ENCODE data around the gene FAM3A.
"Not testable (repeated sequence)": the region's sequence is repeated elsewhere in the genome, so short reads cannot be mapped to it uniquely, and the experiment has no call there.

The FAM3A gene, protein sequence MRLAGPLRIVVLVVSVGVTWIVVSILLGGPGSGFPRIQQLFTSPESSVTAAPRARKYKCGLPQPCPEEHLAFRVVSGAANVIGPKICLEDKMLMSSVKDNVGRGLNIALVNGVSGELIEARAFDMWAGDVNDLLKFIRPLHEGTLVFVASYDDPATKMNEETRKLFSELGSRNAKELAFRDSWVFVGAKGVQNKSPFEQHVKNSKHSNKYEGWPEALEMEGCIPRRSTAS

DNA sequence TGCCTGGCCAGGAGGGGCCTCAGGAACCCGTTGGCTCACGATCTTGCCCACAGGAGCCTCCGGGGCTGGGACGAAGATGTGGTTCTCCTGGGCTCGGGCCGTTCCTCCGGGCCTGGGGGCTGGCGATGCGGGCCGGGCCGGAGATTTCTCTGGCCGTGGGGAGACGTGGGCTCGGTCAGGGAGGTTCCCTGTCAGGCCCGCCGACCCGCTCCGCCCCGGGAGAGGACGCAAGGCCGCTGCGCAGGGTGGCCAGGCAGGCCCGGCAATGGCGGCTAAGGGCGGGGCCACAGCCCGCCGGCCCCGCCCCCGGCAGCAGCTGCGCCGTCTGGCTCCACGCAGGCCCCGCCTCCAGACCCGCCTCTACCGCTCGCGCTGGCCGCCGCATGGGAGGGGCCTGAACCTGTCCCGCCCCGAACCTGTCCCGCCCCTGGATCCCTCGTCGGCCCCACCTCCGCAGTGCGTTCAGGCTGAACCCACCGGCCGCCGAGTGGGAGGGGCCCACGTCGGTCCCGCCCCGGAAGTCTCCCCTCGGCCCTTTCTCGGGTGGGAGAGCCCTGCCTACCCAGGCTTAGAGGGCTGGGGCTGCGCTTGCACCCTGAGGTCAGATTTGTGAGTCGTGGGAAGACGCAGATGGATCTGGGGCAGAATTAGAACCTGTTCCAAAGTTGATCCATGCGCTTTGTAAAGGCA, at the start of gene FAM3A:
Gene FAM3A (minus strand): TSS at position 267 of the 690 bp plus-strand sequence. CDS start 460 bp downstream, outside the sequence.
- DNase-seq = peak; percentile 91

DNA sequence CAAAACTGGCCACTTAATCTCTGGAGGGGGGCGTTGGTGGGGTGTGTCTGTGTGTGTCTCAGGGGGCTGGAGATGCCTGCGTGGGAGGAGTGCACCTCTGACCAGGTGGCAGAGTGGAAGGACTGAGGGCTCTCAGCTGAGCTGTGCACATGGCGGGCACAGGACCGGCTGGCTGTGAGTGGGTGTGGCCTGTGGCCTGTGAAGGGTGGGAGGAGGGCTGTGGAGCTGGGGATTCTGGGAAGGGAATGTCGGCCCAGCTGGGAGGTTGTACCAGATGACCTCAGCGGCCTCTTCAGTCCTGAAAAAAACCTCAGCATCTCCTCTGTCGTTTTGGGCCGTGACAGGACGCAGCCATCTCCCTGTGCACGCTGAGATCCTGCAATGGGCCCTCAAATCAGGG, 46.3 kb upstream of the FAM3A start:
- not testable (repeated sequence) for DNase-seq

DNA sequence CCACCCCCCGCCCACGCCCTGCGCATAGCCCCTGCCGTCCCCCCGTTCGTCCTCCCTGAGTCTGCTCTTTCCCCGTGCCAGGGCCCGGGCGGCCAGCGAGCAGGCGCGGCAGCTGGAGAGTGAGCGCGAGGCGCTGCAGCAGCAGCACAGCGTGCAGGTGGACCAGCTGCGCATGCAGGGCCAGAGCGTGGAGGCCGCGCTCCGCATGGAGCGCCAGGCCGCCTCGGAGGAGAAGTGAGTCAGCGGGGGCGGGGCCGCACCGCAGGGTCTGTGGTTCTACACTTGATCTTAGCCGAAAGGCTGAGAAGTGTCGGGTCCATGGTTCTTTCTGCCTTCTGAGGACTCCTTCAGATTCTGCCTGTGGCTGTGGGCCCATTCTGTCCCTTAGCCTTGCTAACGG, 44.3 kb upstream of the FAM3A start:
- not testable (repeated sequence) for DNase-seq

DNA sequence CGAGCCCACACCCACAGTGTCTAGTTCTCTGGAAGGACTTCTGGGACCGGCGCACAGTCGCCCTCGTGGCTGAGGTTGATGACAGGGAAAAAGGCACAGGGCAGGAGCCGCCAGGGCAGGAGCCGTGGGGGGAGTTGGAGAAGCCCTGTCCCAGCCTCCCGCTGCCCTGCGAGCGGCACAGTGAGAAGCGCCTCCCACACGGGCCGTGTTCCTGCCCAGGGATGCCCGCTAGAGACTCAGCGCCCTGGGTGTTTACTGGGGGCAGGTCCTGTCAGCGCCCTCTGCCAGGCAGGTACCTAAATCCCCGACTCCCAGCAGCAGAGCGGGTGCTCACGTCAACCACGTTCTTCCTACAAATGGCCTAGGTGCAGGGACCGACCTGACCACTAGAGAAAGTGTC, 42.9 kb upstream of the FAM3A start:
- not testable (repeated sequence) for DNase-seq

DNA sequence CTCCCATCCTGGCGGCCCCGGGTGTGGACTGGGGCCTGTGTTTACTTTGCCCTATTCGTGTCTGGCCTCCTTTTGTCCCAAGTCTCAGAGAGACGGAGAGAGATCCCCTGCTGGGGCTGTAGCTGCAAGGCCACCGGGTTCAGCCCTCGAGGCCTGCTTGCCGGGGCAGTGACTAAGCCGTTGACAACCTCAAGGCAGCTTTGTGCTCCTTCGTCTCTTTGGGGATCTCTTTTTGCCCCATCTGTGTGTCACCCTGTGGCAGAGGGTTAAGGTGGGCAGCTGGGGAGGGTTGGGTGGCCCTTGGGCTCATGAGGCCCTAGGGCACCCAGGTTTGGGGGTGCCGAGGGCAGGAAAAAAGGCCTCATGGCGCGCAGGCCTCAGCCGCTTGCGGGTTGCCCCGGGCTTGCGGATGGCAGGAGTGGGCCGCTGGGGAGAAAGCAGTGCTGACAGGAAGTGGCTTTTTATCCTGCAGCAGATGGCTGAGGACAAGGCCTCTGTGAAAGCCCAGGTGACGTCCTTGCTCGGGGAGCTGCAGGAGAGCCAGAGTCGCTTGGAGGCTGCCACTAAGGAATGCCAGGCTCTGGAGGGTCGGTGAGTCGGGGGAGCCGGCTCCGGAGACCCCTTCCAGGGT, 42.1 kb upstream of the FAM3A start:
- not testable (repeated sequence) for DNase-seq

DNA sequence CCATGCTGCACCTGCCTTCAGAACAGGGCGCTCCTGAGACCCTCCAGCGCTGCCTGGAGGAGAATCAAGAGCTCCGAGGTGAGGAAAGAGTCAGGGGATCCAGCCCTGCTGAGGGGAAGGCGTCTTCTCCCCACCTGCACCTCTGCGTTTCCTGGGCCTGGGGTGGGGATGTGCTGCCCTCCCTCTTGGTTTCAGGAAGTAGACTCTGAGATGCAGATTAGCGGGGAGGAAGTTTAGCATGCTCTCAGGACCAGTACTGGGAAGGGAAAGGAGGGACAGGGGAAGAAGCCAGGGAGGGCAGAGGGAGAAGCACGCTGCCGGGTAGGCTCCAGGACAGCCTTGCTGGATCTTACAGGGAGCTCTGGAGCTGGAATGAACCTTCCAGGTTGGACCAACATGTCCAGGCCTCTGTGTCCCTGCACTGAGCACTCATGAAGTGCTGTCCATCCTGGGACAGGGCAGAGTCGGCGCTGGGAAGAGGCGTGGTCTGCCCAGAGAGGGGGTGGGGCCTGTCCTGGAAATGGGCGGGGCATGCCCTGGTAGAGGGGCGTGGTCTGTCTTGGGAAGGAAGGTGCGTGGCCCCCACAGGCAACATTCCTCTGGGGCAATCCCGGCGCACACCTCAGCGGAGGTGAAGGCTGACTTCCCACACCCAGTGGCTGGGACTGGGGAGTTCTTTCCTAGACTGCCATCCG, 36.2 kb upstream of the FAM3A start:
- DNase-seq = not testable (repeated sequence)

DNA sequence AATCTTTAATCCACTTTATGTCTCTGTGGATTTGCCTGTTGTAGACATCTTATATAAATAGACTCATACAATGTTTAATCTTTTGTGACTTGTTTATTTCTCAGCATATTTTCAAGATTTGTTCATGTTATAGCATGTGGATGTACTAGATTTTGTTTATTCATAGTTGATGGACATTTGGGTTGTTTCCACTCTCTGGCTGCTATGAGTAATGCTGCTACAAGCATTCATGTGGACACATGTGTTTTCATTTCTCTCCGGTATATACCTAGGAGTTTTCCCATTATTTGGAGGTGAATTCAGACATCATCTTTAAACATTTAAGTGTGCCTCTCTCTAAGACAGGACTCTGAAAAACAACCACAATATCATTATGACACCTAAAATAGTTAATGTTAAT, 33.7 kb upstream of the FAM3A start:
- DNase-seq = no peak

DNA sequence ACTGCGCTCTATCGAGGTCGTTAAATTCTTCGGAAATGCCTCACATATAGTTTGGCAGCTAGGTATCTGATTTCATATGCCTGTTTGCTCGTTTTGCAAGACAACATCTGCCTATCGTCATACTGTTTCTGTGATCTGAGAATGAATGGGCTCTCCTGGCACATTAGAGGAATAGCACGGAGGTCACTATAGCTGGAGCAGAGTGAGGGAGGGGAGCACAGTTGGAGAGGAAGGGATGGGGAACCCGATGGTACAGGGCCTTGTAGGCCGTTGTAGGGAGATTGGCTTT, 31.9 kb upstream of the FAM3A start:
- no peak for DNase-seq

DNA sequence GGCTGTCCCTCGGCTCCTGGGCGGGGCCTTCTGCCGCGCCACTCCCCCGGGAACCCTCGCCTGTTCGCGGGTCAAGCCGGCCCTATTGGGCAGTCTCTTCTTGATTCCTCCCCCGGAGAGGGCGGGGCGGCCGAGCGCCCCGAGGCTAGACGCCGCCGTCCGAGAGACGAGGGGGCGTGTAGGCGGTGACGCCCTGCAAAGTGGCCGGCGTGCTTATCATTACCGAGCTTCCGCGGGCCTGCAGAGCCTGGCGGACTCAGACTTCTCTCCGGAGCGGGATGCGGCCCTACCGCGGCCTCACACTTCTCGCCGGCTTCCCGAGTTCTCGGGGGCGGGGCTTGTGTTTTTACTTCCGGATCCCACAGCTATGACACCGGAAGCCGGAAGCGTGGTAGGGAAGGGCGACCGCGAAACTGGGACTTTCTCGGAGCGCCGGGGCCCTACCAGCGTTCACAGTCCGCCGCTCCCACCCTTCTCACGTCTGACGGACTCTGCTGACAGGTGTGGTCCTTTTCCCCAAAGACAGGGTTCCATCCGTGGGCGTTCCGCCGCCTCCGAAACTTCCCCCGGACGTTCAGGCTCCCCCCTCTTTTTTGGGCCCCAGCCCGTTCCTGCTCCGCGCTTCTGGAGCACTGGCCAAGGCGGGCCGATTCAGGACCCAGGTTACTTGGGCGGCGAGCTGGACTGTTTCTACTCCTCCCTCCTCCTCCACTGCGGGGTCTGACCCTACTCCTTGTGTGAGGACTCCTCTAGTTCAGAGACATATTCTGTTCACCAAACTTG, 31.4 kb upstream of the FAM3A start, which contains the start of gene IKBKG:
Gene IKBKG (plus strand): TSS at position 376 of the 783 bp plus-strand sequence. CDS start 4,383 bp downstream, outside the sequence.
- DNase-seq = peak; percentile 83

DNA sequence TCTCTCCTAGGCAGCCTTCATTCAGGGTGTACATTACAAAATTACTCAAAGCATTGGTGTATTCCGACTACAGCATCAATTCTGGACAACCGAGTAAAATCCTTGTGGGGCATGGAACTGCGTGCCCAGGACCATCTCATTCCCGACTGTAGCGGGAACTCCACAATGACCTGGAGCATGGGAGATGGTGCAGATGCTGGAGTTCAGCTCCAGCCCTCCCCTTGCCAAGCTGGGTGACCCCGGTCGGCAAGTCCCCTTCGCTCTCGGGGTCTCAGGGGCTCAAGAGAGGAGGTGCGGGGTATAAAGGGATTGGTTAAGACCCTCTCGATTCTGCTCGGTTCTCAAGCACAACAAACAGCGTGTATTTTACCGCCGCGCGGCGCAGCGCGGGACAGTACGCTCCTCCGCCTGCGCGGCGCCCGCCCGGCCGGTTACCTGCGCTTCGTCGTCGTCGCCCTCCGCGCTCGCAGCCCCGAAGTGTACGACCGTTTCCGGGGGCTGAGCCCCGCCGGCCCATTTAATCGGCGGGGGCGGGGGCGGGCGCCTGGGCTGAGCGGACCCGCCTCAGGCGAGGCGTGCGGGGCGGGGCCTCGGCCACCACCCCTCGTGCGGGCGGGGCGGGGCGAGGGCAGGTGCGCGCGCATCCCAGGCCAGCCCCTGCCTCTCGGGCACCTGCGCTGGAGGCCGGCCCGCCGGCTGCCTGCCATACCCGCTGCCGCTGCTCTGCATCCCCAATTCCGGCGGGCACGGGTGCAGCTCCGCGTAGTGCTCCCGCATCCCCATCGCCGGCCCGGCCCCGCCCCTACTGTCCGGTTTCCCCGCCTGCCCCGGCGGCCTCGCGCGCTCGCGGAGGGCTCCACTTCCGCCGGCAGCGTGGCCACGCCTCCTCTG, 30.6 kb upstream of the FAM3A start, which contains the start of gene G6PD:
Gene G6PD (minus strand): TSS at position 493 of the 891 bp plus-strand sequence. CDS start 691 bp downstream, outside the sequence.
- DNase-seq = peak; percentile 80

DNA sequence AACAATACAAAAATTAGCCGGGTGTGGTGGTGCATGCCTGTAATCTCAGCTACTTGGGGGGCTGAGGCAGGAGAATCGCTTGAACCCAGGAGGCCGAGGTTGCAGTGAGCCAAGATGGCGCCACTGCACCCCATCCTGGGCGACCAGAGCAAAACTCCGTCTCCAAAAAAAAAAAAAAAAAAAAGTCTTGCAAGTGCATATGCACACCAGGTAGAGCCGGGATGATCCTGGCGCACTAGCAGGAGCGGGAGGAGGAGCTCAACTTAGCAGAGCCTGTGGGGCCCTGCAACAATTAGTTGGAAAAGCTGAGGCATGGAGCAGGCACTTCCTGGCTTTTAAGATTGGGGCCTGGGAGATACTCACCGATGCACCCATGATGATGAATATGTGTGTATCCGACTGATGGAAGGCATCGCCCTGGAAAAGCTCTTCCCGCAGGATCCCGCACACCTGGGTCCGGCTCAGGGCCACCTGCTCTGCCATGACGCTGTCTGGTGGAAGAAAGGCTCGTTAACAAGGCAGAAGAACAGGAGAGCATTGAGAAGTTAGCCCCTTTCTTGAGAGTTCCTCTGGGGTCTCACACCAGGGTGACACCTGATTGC, 29.7 kb upstream of the FAM3A start:
- no peak for DNase-seq

DNA sequence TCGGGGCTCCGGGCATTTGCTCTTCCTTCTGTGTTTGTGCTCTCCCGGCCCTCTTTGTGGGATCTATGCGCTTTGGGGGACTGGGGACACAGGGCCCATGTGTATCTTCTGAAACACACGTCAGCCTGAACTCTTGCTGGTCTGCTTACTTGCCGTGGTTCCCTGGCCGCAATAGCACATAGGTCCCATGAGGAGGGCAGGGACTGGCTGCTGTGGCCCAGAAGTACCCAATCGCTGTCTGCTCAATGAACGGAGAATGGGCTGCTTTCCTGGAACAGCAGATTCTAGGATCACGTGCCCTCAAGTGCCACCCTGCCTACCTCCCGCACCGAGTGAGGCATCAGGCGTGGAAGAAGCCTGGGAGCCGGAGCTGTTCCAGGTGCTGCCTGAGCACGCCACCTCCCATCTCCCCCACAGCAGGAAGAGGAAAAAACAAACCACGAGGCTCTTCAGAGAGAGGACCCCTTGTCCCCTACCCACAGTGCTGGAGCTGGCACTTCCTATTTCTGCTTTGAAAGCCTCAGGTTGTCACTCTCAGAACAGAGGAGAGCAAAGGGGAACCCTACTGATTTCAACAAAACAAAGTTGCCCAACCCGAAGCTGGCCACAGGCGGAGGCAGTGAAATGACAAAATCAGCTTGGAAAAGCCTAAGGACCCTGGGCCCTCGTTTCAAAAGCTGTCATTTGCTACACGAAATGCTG, 26.8 kb upstream of the FAM3A start:
- DNase-seq = no peak

DNA sequence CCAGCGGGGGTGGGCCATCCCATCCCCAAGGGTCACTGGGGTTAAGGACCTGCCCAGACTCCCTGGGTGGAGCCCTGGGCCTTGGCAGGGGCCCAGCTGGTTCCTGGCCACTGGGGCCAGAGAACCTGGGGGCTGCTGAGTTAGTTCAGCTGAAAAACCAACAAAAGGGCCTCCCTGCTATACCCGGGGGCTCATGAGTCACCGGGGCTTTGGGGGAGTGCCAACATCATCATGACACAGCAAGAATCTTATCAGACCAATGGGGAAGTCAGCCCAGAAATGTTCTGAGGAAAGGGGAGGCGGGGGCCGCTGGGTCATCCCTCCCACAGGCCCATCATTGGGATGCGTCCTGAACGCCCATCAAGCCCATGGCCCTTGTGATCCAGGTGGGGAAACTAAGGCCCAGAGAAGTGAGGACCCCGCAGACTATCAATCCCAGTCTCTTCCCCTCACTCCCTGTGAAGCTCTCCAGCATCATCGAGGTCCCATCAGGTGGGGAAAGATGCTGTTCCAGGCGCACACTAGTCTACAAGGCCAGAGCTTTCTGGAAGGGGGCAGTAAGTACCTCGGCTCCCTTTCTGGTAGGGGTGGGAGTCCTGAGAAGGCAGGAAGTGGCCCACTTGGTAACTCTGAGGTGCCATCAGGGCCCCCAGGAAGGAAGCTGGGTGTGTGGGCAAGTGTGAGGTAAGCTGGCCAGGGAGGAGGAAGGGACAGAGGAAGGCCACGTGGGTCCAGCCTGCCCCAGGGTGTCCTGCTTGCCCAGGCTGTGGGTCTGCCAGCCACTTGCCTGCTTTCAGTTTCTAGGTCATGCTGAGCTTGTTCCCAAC, 26.1 kb upstream of the FAM3A start:
- DNase-seq = peak; percentile 65

DNA sequence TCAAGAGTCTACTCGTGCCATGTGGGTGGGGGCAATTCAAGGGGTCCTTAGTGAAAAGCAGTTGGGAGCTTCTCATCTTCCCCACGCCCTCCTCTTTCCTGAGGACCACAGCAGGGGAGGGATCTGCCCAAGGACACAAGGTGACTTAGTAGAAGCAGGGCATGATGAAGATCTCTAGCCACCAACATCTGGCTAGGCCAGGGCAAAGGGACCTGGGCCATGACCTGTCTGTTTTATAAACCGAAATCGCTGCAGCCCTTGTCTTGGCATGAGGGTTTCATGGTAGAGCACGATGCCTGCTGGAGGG, 25.5 kb upstream of the FAM3A start:
- DNase-seq = no peak

DNA sequence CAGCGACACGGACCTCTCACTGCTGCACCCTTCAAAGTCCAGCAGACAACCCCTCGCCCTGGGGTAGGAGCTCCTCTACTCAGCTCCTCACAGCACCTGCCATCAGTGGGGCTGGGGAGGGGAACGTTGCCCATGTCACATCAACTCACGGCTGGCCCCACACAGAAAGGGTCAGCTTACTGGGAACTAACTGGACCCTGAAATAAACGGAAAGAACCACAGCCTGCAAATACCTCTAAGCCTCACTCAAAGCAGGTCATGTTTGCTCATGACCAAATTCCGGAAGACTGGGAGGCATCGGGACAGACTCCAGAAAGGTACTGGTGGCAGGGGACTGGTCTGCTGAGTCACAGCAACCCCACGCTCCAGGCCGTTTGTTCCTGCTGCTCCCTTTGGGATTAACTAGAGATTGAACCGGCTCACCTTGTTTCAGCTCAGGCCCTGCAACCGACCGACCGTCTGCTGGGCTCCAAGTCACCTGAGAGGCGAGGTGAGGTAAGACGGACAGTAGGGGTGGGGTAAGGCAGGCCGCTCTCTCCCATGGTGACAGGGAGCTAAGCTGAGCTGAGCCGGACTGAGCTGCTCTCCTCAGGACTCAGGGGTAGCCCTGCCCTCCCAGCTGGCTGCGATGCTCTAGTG, 25.0 kb upstream of the FAM3A start:
- no peak for DNase-seq

DNA sequence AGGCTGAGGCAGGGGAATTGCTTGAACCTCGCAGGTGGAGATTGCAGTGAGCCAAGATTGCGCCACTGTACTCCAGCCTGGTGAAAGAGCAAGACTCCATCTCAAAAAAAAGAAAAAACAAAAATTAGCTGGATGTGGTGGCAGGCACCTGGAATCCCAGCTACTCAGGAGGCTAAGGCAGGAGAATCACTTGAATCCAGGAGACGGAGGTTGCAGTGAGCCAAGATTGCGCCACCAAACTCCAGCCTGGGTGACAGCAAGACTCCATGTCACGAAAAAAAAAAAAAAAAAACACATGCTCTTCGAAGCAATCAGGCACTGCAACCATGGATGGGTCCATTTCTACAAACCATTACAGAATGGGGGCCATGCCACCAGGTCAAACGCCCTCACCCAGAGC, 24.3 kb upstream of the FAM3A start:
- DNase-seq = not testable (repeated sequence)

DNA sequence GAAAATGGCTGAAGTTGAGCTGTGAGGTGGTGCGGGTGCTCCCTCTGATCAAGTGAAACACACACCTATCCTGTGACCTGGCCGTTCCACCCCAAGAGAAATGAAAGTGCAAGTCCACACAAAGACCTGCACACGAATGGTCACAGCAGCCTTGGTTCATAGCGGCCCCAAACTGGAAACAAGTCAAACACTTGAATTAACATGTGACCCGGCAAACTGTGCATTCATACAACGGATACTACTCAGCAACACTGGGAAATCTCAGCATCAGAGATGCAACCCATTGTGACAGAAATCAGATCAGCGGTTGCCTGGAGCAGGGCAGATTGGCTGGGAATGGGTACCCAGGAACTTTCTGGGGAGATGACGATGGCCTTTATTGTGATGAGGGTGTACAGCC, 23.0 kb upstream of the FAM3A start:
- no peak for DNase-seq

DNA sequence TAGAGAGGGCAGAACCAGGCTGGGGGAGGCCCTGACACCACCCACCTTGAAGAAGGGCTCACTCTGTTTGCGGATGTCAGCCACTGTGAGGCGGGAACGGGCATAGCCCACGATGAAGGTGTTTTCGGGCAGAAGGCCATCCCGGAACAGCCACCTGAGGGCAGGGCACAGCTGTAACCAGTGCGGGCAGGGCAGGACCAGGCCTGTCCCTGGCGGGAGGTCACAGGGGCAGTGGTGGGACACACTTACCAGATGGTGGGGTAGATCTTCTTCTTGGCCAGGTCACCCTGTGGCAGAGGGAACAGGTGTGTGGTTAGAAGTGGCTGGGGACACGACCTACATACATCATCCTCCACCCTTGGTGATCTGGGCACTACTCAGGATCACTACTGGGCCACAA, 19.9 kb upstream of the FAM3A start:
- no peak for DNase-seq

Data from stimulated activated CD4-positive, alpha-beta T cell treated with anti-CD3 and anti-CD28 coated beads, Interleukin-4, amount 100 ng/mL, for 1 hour (primary cell).